ENCODE measurements around the gene NAALADL2.

- no peak for TF ChIP-seq POLR2A (IDR thresholded peaks at IDR 0.05)
- TF ChIP-seq, protein P1, sequence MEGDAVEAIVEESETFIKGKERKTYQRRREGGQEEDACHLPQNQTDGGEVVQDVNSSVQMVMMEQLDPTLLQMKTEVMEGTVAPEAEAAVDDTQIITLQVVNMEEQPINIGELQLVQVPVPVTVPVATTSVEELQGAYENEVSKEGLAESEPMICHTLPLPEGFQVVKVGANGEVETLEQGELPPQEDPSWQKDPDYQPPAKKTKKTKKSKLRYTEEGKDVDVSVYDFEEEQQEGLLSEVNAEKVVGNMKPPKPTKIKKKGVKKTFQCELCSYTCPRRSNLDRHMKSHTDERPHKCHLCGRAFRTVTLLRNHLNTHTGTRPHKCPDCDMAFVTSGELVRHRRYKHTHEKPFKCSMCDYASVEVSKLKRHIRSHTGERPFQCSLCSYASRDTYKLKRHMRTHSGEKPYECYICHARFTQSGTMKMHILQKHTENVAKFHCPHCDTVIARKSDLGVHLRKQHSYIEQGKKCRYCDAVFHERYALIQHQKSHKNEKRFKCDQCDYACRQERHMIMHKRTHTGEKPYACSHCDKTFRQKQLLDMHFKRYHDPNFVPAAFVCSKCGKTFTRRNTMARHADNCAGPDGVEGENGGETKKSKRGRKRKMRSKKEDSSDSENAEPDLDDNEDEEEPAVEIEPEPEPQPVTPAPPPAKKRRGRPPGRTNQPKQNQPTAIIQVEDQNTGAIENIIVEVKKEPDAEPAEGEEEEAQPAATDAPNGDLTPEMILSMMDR (IDR thresholded peaks at IDR 0.05): no peak
Observed at GRCh38 chr3:174907628-174908407, 48.7 kb downstream of the NAALADL2 start.
